Stimulated activated CD8-positive, alpha-beta memory T cell treated with anti-CD3 and anti-CD28 coated beads, Interleukin-7, amount 100 ng/mL, for 24 hours (primary cell): ENCODE data around the gene SLC10A6.

Experiments used
- DNase-seq: peaks from one replicate; pipeline ENCODE4 v3.0.0-alpha.2; 2020; ENCODE audit warnings: low read depth

SLC10A6 gene

GRCh38 chr4:86848136-86848535 lies 1.0 kb downstream of the SLC10A6 start:
- DNase-seq: no peak

- no peak for DNase-seq
Measured at GRCh38 chr4:86847571-86847970, 1.6 kb downstream of the SLC10A6 start.

GRCh38 chr4:86846921-86847320 lies 2.3 kb downstream of the SLC10A6 start:
- DNase-seq: no peak

- DNase-seq: no peak
Measured at GRCh38 chr4:86845593-86845992, 3.6 kb downstream of the SLC10A6 start.

GRCh38 chr4:86841309-86841708 lies 7.9 kb downstream of the SLC10A6 start:
- DNase-seq: no peak

GRCh38 chr4:86840858-86841257 lies 8.3 kb downstream of the SLC10A6 start:
- no peak for DNase-seq

- no peak for DNase-seq
Measured at GRCh38 chr4:86837691-86838503, 11.3 kb downstream of the SLC10A6 start.

- DNase-seq: no peak
Measured at GRCh38 chr4:86835677-86836076, 13.5 kb downstream of the SLC10A6 start.

- DNase-seq: no peak
Measured at GRCh38 chr4:86834901-86835300, 14.3 kb downstream of the SLC10A6 start.

GRCh38 chr4:86833615-86834014 lies 15.6 kb downstream of the SLC10A6 start:
- no peak for DNase-seq

- no peak for DNase-seq
Measured at GRCh38 chr4:86831262-86832130, 17.7 kb downstream of the SLC10A6 start.

- DNase-seq: no peak
Measured at GRCh38 chr4:86825511-86825910, 23.7 kb downstream of the SLC10A6 start.

GRCh38 chr4:86822136-86822535 lies 27.0 kb downstream of the SLC10A6 start:
- no peak for DNase-seq

- no peak for DNase-seq
Measured at GRCh38 chr4:86821151-86821550, 28.0 kb downstream of the SLC10A6 start.

- no peak for DNase-seq
Measured at GRCh38 chr4:86819561-86819960, 29.6 kb downstream of the SLC10A6 start.

GRCh38 chr4:86818841-86819240 lies 30.3 kb downstream of the SLC10A6 start:
- no peak for DNase-seq

- no peak for DNase-seq
Measured at GRCh38 chr4:86818211-86818610, 31.0 kb downstream of the SLC10A6 start.

- no peak for DNase-seq
Measured at GRCh38 chr4:86816501-86817273, 32.5 kb downstream of the SLC10A6 start.

- no peak for DNase-seq
Measured at GRCh38 chr4:86815653-86816052, 33.5 kb downstream of the SLC10A6 start.

GRCh38 chr4:86810847-86811246 lies 38.3 kb downstream of the SLC10A6 start:
- no peak for DNase-seq

GRCh38 chr4:86809809-86810208 lies 39.4 kb downstream of the SLC10A6 start:
- no peak for DNase-seq

GRCh38 chr4:86791126-86791525 lies 58.1 kb downstream of the SLC10A6 start:
- DNase-seq: no peak
